Activated CD4-positive, alpha-beta memory T cell treated with anti-CD3 and anti-CD28 coated beads, Interleukin-2, amount 10 ng/mL, durations not matched to agents 7 days and 5 days (primary cell): ENCODE results near the gene TTC31. TPM values are rescaled to one million over a fixed set of nuclear protein-coding genes. Genes with fewer than 3 reads are reported as not detected.
"Not testable (repeated sequence)": the region's sequence is repeated elsewhere in the genome, so short reads cannot be mapped to it uniquely, and the experiment has no call there.

Experiments used
- CTCF ChIA-PET: fragments of 350-600 bp; sonication (Branson Sonifier 250); formaldehyde crosslinking; loops from one replicate; lab custom pipeline; 2021; ENCODE audit warnings: antibody characterized with exemption, inconsistent platforms; lab: Charles Lee
- POLR2A ChIA-PET: fragments of 350-600 bp; sonication (Branson Sonifier 250); formaldehyde crosslinking; loops from one replicate; lab custom pipeline; 2021; ENCODE audit warnings: antibody characterized with exemption; lab: Charles Lee
- DNase-seq: peaks from one replicate; pipeline ENCODE4 v3.0.0-alpha.2; 2020
- H3K27ac Mint-ChIP-seq: one replicate; pipeline ENCODE4 v1.8.0; 2021; ENCODE audit warnings: mild to moderate bottlenecking, mixed read lengths
- H3K27me3 Mint-ChIP-seq: one replicate; pipeline ENCODE4 v1.8.0; 2021; ENCODE audit warnings: mixed read lengths
- H3K36me3 Mint-ChIP-seq: one replicate; pipeline ENCODE4 v1.8.0; 2021; ENCODE audit warnings: low read depth, mixed read lengths
- H3K4me1 Mint-ChIP-seq: one replicate; pipeline ENCODE4 v1.8.0; 2021; ENCODE audit warnings: mixed read lengths
- H3K4me3 Mint-ChIP-seq: one replicate; pipeline ENCODE4 v1.8.0; 2021; ENCODE audit warnings: mild to moderate bottlenecking, mixed read lengths
- H3K9me3 Mint-ChIP-seq: one replicate; pipeline ENCODE4 v1.8.0; 2021; ENCODE audit warnings: mixed read lengths
- total RNA-seq, 2 experiments: library from RNA; stranded (reverse); gene quantifications; one replicate each; pipeline ENCODE4 v1.2.3, GENCODE V29; 2021

The TTC31 gene
- total RNA-seq, 2 experiments from 2014 or later: 42.3 to 42.9 TPM

DNA sequence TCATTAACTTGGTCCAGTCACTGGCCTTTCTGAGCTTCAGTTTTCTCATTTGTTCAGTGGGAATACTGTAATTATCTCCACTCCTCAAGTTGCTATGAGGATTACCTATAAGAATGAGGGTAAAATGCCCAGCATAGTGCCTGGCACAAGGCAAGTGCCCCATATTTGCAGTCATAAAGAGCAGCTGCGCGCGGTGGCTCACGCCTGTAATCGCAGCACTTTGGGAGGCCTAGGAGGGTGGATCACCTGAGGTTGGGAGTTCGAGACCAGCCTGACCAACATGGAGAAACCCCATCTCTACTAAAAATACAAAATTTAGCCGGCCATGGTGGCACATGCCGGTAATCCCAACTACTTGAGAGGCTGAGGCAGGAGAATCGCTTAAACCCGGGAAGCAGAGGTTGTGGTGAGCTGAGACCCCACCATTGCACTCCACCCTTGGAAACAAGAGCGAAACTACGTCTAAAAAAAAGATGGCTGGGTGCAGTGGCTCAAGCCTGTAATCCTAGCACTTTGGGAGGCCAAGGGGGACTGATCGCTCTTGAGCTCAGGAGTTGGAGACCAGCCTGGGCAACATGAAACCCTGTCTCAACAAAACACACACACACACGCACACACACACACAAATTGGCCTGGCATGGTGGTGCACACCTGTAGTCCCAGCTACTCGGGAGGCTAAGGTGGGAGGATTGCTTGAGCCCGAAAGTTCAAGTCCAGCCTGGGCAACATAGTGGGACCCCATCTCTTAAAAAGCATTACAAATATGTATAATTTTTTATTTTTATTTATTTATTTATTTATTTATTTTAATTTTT, 40.2 kb upstream of the TTC31 start:
- DNase-seq, H3K9me3 Mint-ChIP-seq, CTCF ChIA-PET, H3K27ac Mint-ChIP-seq, H3K36me3 Mint-ChIP-seq: not testable (repeated sequence)
- POLR2A ChIA-PET: interaction anchor here (0.7 to 1.6 kb wide), 3 partner anchors 12 to 13 kb away, joined by 3 to 6 read pairs (median 4); partner anchors contain the start of gene INO80B
- Mint-ChIP-seq H3K4me1 (peaks cover 11% of the 10 kb centered on the region), H3K27me3 (peaks cover 58% of the 10 kb centered on the region), H3K4me3 (peak overlapping the region; percentile 66)

- Mint-ChIP-seq H3K27ac (no peak overlapping the region), H3K9me3 (no peaks in the 10 kb centered on the region), H3K4me1 (peaks cover 11% of the 10 kb centered on the region), H3K36me3 (no peaks in the 10 kb centered on the region), H3K4me3 (no peak overlapping the region), H3K27me3 (peaks cover 44% of the 10 kb centered on the region)
- ChIA-PET CTCF (no interaction called here), POLR2A (interaction anchor here (1.4 to 1.6 kb wide), 2 partner anchors 14 to 23 kb away, joined by 3 to 4 read pairs; partner anchors contain the start of gene WDR54)
- no peak for DNase-seq
These were observed 38.2 kb upstream of the TTC31 start for GRCh38 chr2:74444498-74445318.

- CTCF ChIA-PET: no interaction called here
These were observed 35.5 kb upstream of the TTC31 start for GRCh38 chr2:74447230-74447999.

GRCh38 chr2:74448771-74449170, 34.1 kb upstream of the TTC31 start:
- DNase-seq: no peak
- Mint-ChIP-seq H3K36me3 (no peaks in the 10 kb centered on the region), H3K27ac (no peak overlapping the region), H3K4me1 (peaks cover 19% of the 10 kb centered on the region), H3K9me3 (no peaks in the 10 kb centered on the region), H3K27me3 (peaks cover 24% of the 10 kb centered on the region), H3K4me3 (no peak overlapping the region)
- ChIA-PET CTCF (no interaction called here), POLR2A (interaction anchor here (0.8 to 1.0 kb wide), 2 partner anchors 8 to 10 kb away, joined by 3 read pairs; no protein-coding TSS in a partner anchor)

More at GRCh38 chr2:74447230-74447999, 35.5 kb upstream of the TTC31 start:
- no peaks in the 10 kb centered on the region for H3K9me3 Mint-ChIP-seq
- H3K36me3 Mint-ChIP-seq: no peaks in the 10 kb centered on the region
- POLR2A ChIA-PET: no interaction called here
- peaks cover 26% of the 10 kb centered on the region for H3K27me3 Mint-ChIP-seq
- H3K4me1 Mint-ChIP-seq: peaks cover 7% of the 10 kb centered on the region
- no peak overlapping the region for H3K4me3 Mint-ChIP-seq
- no peak for DNase-seq
- no peak overlapping the region for H3K27ac Mint-ChIP-seq

DNA sequence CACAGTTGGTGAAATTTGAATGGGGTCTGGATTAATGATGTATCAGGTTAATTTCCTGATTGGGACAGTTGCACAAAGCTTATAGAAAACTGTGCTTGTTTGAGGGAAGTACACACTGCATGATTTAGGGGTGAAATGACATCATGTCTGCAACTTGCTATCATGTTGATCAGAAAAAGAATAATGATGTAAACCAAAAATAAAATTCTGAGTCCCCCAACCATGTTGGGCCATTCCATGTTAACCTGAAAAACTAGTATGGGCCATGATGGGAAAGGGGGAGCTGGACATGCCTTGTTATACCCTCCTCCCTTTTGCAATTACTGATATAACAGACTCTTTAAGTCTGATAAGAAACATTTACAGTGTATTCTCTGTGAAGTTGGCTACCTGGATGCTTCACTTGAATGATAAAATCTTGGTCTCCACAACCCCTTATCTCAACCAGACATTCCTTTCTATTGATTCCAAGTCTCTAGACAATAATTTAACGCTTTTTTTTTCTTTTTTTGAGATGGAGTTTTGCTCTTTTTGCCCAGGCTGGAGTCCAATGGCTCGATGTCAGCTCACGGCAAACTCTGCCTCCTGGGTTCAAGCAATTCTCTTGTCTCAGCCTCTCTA, 32.2 kb upstream of the TTC31 start:
- H3K36me3 Mint-ChIP-seq: peaks cover 6% of the 10 kb centered on the region
- H3K9me3 Mint-ChIP-seq: no peaks in the 10 kb centered on the region
- DNase-seq: no peak
- H3K4me1 Mint-ChIP-seq: peaks cover 34% of the 10 kb centered on the region
- CTCF ChIA-PET: no interaction called here
- H3K4me3 Mint-ChIP-seq: no peak overlapping the region
- POLR2A ChIA-PET: interaction anchor here (1.3 kb wide), 1 partner anchor 10 kb away, joined by 3 read pairs; no protein-coding TSS in a partner anchor
- H3K27me3 Mint-ChIP-seq: peaks cover 9% of the 10 kb centered on the region
- no peak overlapping the region for H3K27ac Mint-ChIP-seq

DNA sequence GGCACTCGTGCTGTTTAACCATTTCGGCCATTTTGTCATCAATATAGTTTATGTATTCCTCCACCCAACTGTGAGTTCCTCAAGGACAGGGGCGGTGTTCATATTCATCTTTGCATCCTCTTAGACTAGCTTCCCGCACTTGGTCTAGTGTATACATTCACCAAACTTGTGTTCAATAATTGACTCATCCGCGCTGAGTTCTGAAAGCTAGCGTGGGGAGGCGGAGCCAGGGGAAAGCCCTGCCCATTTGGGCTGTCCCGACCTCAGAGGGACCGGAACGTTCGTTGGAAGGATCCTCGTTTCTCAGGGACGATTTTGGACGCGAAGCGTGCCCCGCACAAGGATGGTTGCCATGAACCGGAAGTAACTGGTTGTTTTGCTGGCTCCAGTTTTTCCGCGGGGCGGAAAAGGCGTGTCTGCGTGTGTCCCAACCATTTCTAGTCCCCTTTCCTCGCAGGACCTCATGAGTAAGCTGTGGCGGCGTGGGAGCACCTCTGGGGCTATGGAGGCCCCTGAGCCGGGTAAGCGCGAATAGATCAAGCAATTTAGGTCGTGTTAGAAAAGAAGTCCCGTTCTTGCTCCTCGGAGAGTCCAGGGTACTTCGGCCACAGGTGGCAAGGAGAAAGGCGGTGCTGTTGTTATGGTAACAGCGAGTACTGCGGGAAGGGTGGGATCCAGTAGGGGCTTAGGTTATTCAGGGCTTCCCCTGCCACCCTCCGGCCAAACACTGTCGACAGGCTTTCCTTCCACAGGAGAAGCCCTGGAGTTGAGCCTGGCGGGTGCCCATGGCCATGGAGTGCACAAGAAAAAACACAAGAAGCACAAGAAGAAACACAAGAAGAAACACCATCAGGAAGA, 28.0 kb upstream of the TTC31 start, which contains the start of gene INO80B:
INO80B (plus strand) TSS at position 434 of the 858 bp plus-strand sequence; CDS start at position 464, 30 bp downstream.
- peaks cover 12% of the 10 kb centered on the region for H3K36me3 Mint-ChIP-seq
- peaks cover 60% of the 10 kb centered on the region for H3K4me1 Mint-ChIP-seq
- peak; percentile 99 for DNase-seq
- H3K27me3 Mint-ChIP-seq: no peaks in the 10 kb centered on the region
- POLR2A ChIA-PET: interaction anchor here (0.6 to 8.1 kb wide), 19 partner anchors 12 to 256 kb away, joined by 3 to 103 read pairs (median 5); partner anchors contain the start of genes AUP1, C2orf81, CCDC142 and HTRA2
- CTCF ChIA-PET: interaction anchor here (0.6 to 5.6 kb wide), 17 partner anchors 9 to 627 kb away, joined by 3 to 53 read pairs (median 3); partner anchors contain the start of genes AUP1, C2orf81, CCDC142 and HTRA2
- no peaks in the 10 kb centered on the region for H3K9me3 Mint-ChIP-seq
- H3K4me3 Mint-ChIP-seq: peak within 1 kb of the TSS; percentile 88
- peak within 1 kb of the TSS; percentile 85 for H3K27ac Mint-ChIP-seq

DNA sequence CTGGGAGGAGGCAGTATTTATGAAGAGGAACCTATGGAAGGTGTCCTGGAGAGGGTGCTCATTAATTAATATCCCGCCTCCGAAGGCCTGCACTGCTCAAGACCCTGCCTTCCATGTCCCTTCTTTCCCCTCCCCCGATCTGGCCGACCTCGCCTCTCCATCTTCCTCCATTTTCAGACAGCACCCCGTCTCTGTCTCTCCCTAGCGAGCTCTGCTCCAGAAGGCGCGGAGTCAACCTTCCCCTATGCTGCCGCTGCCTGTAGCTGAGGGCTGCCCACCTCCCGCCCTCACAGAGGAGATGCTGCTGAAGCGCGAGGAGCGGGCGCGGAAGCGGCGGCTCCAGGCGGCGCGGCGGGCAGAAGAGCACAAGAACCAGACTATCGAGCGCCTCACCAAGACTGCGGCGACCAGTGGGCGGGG, 25.7 kb upstream of the TTC31 start:
- H3K4me3 Mint-ChIP-seq: peak overlapping the region; percentile 88
- H3K27me3 Mint-ChIP-seq: no peaks in the 10 kb centered on the region
- H3K9me3 Mint-ChIP-seq: no peaks in the 10 kb centered on the region
- H3K27ac Mint-ChIP-seq: peak overlapping the region; percentile 95
- ChIA-PET POLR2A (interaction anchor here (0.6 to 8.1 kb wide), 15 partner anchors 8 to 720 kb away, joined by 3 to 103 read pairs (median 7); partner anchors contain the start of genes AUP1, C2orf81, CCDC142 and HTRA2), CTCF (interaction anchor here (0.7 to 5.6 kb wide), 7 partner anchors 10 to 130 kb away, joined by 3 to 53 read pairs (median 19); partner anchors contain the start of genes AUP1, CCDC142, HTRA2 and MRPL53)
- peaks cover 65% of the 10 kb centered on the region for H3K4me1 Mint-ChIP-seq
- H3K36me3 Mint-ChIP-seq: peaks cover 26% of the 10 kb centered on the region
- DNase-seq: no peak

- peaks cover 28% of the 10 kb centered on the region for H3K36me3 Mint-ChIP-seq
- peak overlapping the region; percentile 88 for H3K4me3 Mint-ChIP-seq
- no peaks in the 10 kb centered on the region for H3K27me3 Mint-ChIP-seq
- H3K9me3 Mint-ChIP-seq: no peaks in the 10 kb centered on the region
- DNase-seq: peak; percentile 84
- POLR2A ChIA-PET: interaction anchor here (0.8 to 8.1 kb wide), 23 partner anchors 9 to 279 kb away, joined by 3 to 103 read pairs (median 7); partner anchors contain the start of genes AUP1, C2orf81, CCDC142 and HTRA2
- H3K4me1 Mint-ChIP-seq: peaks cover 60% of the 10 kb centered on the region
- CTCF ChIA-PET: interaction anchor here (0.7 to 5.6 kb wide), 10 partner anchors 10 to 380 kb away, joined by 3 to 53 read pairs (median 6); partner anchors contain the start of genes AUP1, CCDC142, HTRA2 and MRPL53
- H3K27ac Mint-ChIP-seq: peak overlapping the region; percentile 95
These were observed 25.2 kb upstream of the TTC31 start for GRCh38 chr2:74457549-74458131.

DNA sequence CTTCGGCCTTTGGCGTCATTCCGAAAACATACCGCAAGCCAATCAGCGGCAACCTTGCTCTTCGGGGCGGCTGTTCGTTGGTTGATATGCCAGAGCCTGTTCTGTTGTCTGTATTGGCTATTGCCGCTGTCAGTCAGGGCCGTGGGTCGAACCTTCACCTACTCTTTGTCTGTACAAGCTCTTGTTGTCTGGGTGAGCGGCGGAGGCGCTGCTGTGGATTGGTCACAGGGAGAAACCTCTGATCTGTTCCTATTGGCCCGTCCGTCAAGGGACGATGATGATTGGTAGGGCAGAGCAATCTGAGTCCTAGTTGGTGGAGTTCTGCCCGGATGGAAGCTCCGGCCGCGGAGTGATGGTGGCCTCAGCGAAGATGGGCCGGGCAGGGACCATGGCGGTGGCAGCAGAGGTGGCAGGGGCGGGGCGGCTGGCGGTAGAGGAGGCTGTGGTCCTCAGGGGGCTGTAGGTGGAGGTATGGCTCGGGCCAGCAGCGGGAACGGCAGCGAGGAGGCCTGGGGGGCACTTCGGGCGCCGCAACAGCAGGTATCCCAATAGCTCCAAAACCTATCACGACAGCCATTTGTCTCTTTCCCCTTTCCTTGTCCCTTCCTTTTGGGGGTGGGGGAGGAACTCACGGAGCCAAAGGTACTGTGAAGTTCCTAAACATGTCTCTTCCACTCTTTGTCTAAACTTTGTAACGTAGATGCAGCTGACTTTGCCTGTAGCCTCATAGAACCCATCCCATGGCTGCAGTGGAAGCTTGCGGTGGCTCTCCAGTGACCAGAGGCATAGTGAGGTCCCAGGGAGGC, 24.5 kb upstream of the TTC31 start, which contains the start of gene WBP1:
WBP1 (plus strand) TSS at position 307 of the 806 bp plus-strand sequence; CDS start at position 472, 165 bp downstream.
- CTCF ChIA-PET: interaction anchor here (0.7 to 5.6 kb wide), 10 partner anchors 9 to 379 kb away, joined by 3 to 53 read pairs (median 6); partner anchors contain the start of genes AUP1, CCDC142, HTRA2 and MRPL53
- Mint-ChIP-seq H3K36me3 (peaks cover 34% of the 10 kb centered on the region), H3K4me1 (peaks cover 60% of the 10 kb centered on the region), H3K9me3 (no peaks in the 10 kb centered on the region), H3K27me3 (no peaks in the 10 kb centered on the region), H3K27ac (peak within 1 kb of the TSS; percentile 95), H3K4me3 (peak within 1 kb of the TSS; percentile 88)
- POLR2A ChIA-PET: interaction anchor here (0.8 to 8.1 kb wide), 27 partner anchors 9 to 391 kb away, joined by 3 to 103 read pairs (median 6); partner anchors contain the start of genes AUP1, C2orf81, CCDC142 and DQX1
- peak; percentile 100 for DNase-seq
